Prostate gland (tissue), 2 donors: Measurements from ENCODE around the gene RGS9BP.

Experiments
- POLR2AphosphoS5 ChIP-seq: sonication (generic); formaldehyde crosslinking; IDR thresholded peaks from one replicate; pipeline ENCODE4 v1.6.1; 2017; ENCODE audit warnings: antibody characterized with exemption
- TF ChIP-seq, protein P1 (sequence below), 4 experiments: fragments of 200-600 bp in 2 of 4; fragments of 450-650 bp in 2 of 4; sonication (generic) in 2 of 4; IDR thresholded peaks; 1 replicate in 3 of 4; 2 replicates in 1 of 4; pipeline ENCODE4 v1.5.1; 2016 to 2019; ENCODE audit warnings: antibody characterized with exemption in 4 of 4, mild to moderate bottlenecking in 2 of 4, moderate library complexity in 2 of 4

DNA sequence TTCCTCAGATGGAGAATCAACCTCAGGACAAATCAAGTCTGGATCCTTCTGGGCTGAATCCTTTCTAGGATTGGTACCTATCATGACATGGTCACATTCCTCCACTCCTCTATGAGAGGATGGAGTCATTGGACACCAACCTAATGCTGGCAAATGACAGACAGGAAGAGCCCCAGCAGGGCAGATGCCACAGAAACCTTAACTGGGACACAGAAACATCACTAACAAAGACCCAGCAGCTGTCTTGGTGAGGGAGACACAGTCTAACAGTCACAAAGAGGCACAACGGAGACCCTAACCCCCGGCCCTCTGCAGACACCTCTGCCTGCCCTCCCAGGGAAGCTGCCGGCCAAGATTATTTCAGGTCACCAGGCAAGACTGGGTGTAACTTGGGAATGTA, 2.8 kb upstream of the RGS9BP start:
- TF ChIP-seq, protein P1, sequence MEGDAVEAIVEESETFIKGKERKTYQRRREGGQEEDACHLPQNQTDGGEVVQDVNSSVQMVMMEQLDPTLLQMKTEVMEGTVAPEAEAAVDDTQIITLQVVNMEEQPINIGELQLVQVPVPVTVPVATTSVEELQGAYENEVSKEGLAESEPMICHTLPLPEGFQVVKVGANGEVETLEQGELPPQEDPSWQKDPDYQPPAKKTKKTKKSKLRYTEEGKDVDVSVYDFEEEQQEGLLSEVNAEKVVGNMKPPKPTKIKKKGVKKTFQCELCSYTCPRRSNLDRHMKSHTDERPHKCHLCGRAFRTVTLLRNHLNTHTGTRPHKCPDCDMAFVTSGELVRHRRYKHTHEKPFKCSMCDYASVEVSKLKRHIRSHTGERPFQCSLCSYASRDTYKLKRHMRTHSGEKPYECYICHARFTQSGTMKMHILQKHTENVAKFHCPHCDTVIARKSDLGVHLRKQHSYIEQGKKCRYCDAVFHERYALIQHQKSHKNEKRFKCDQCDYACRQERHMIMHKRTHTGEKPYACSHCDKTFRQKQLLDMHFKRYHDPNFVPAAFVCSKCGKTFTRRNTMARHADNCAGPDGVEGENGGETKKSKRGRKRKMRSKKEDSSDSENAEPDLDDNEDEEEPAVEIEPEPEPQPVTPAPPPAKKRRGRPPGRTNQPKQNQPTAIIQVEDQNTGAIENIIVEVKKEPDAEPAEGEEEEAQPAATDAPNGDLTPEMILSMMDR (IDR thresholded peaks at IDR 0.05): no peak
- TF ChIP-seq POLR2AphosphoS5: no peak
